GM19193 (cell line): ENCODE measurements around the gene C11orf54.
A peak's percentile ranks its signal among the peaks of the same experiment; 100 is the strongest.

ENCODE experiments used
- POLR2A ChIP-seq: IDR thresholded peaks from 4 replicates; pipeline ENCODE4 v1.6.1; 2011; ENCODE audit not compliant: insufficient read depth, insufficient read length; ENCODE audit errors: extremely low read depth

C11orf54 gene

GRCh38 chr11:93728792-93729128 is 12.7 kb upstream of the C11orf54 start:
- no peak for TF ChIP-seq POLR2A

- TF ChIP-seq POLR2A, result peak; percentile 63
These were observed 12.3 kb upstream of the C11orf54 start for GRCh38 chr11:93729129-93729616.

GRCh38 chr11:93730108-93731107 is 11.1 kb upstream of the C11orf54 start:
- no peak for TF ChIP-seq POLR2A

- TF ChIP-seq POLR2A, result no peak
These were observed 9.1 kb upstream of the C11orf54 start for GRCh38 chr11:93732237-93732892.

- no peak for TF ChIP-seq POLR2A
These were observed 8.0 kb upstream of the C11orf54 start for GRCh38 chr11:93733474-93733873.

GRCh38 chr11:93734427-93735222 is 6.8 kb upstream of the C11orf54 start:
- TF ChIP-seq POLR2A, result no peak

GRCh38 chr11:93735627-93736026 is 5.8 kb upstream of the C11orf54 start:
- TF ChIP-seq POLR2A, result no peak

- TF ChIP-seq POLR2A, result no peak
These were observed 5.3 kb upstream of the C11orf54 start for GRCh38 chr11:93736129-93736528.

GRCh38 chr11:93737904-93738612 is 3.4 kb upstream of the C11orf54 start:
- TF ChIP-seq POLR2A, result no peak

- no peak for TF ChIP-seq POLR2A
These were observed 2.8 kb upstream of the C11orf54 start for GRCh38 chr11:93738647-93739081.

- TF ChIP-seq POLR2A, result peak; percentile 33
These were observed 1.3 kb upstream of the C11orf54 start for GRCh38 chr11:93740031-93740729.

- TF ChIP-seq POLR2A, result no peak
These were observed 760 bp upstream of the C11orf54 start for GRCh38 chr11:93740730-93741093.

- TF ChIP-seq POLR2A, result no peak
These were observed 382 bp downstream of the C11orf54 start for GRCh38 chr11:93741882-93742226.

GRCh38 chr11:93743291-93743690 is 1.8 kb downstream of the C11orf54 start:
- TF ChIP-seq POLR2A, result no peak

- TF ChIP-seq POLR2A, result no peak
These were observed 3.2 kb downstream of the C11orf54 start for GRCh38 chr11:93744669-93745004.

GRCh38 chr11:93746101-93746500 is 4.6 kb downstream of the C11orf54 start:
- TF ChIP-seq POLR2A, result no peak
